MM.1S (cell line): ENCODE results near the gene ZBTB42.
"Not testable (repeated sequence)": the region's sequence is repeated elsewhere in the genome, so short reads cannot be mapped to it uniquely, and the experiment has no call there.

Experiments
- DNase-seq: peaks from one replicate; pipeline ENCODE4 v3.0.0-alpha.2; 2015
- H2AFZ ChIP-seq: fragments of 300-600 bp; sonication (generic); 2 replicates; pipeline ENCODE4 v1.6.0; 2016; ENCODE audit warnings: antibody characterized with exemption, low read length
- H3F3A ChIP-seq: fragments of 300-600 bp; sonication (generic); 2 replicates; pipeline ENCODE4 v1.6.1; 2016; ENCODE audit warnings: mild to moderate bottlenecking, antibody characterized with exemption, low read length, moderate library complexity, mixed read lengths; ENCODE audit not compliant: insufficient read depth
- H3K27ac ChIP-seq: fragments of 300-600 bp; sonication (generic); 2 replicates; pipeline ENCODE4 v1.5.1; 2016; ENCODE audit warnings: mild to moderate bottlenecking, low read length
- H3K27me3 ChIP-seq: fragments of 300-600 bp; sonication (generic); replicated peaks from 2 replicates; pipeline ENCODE4 v1.6.0; 2016; ENCODE audit warnings: low read length; ENCODE audit not compliant: insufficient read depth
- H3K36me3 ChIP-seq: fragments of 300-600 bp; sonication (generic); replicated peaks from 2 replicates; pipeline ENCODE4 v1.6.1; 2016; ENCODE audit warnings: mild to moderate bottlenecking, low read length, mixed read lengths; ENCODE audit not compliant: insufficient read depth
- H3K4me1 ChIP-seq: fragments of 300-600 bp; sonication (generic); 2 replicates; pipeline ENCODE4 v1.6.1; 2016; ENCODE audit warnings: low read length, mixed read lengths
- H3K4me2 ChIP-seq: fragments of 300-600 bp; sonication (generic); 2 replicates; pipeline ENCODE4 v1.6.0; 2016; ENCODE audit warnings: low read depth, low read length
- H3K4me3 ChIP-seq: fragments of 300-600 bp; sonication (generic); 2 replicates; pipeline ENCODE4 v1.5.1; 2016; ENCODE audit warnings: low read length, mixed read lengths
- H3K79me2 ChIP-seq: fragments of 300-600 bp; sonication (generic); 2 replicates; pipeline ENCODE4 v1.6.1; 2016; ENCODE audit warnings: mixed run types, low read length, mixed read lengths
- H3K9ac ChIP-seq: fragments of 300-600 bp; sonication (generic); 2 replicates; pipeline ENCODE4 v1.6.1; 2016; ENCODE audit warnings: low read length, mixed read lengths
- H3K9me2 ChIP-seq: fragments of 300-600 bp; sonication (generic); replicated peaks from 2 replicates; pipeline ENCODE4 v1.6.1; 2016; ENCODE audit warnings: mild to moderate bottlenecking, low read length, mixed read lengths; ENCODE audit not compliant: insufficient read depth
- H3K9me3 ChIP-seq: fragments of 300-600 bp; sonication (generic); replicated peaks from 2 replicates; pipeline ENCODE4 v1.6.1; 2016; ENCODE audit warnings: mild to moderate bottlenecking, low read length, mixed read lengths; ENCODE audit not compliant: insufficient read depth
- H4K20me1 ChIP-seq: fragments of 300-600 bp; sonication (generic); 2 replicates; pipeline ENCODE4 v1.6.1; 2016; ENCODE audit warnings: mild to moderate bottlenecking, low read length, moderate library complexity, mixed read lengths; ENCODE audit not compliant: insufficient read depth
- CTCF ChIP-seq: fragments of 300-600 bp; sonication (generic); IDR thresholded peaks from 2 replicates; pipeline ENCODE4 v1.5.1; 2016; ENCODE audit warnings: antibody characterized with exemption, low read length, mixed read lengths
- EZH2 ChIP-seq: fragments of 300-600 bp; sonication (generic); optimal IDR thresholded peaks from 2 replicates; pipeline ENCODE3; 2017; ENCODE audit warnings: low read depth, mild to moderate bottlenecking, antibody characterized with exemption, low read length, mixed read lengths
- EZH2phosphoT487 ChIP-seq: fragments of 300-600 bp; sonication (generic); IDR thresholded peaks from 2 replicates; pipeline ENCODE4 v1.6.1; 2018; ENCODE audit warnings: antibody characterized with exemption, low read length

ZBTB42 gene

DNA sequence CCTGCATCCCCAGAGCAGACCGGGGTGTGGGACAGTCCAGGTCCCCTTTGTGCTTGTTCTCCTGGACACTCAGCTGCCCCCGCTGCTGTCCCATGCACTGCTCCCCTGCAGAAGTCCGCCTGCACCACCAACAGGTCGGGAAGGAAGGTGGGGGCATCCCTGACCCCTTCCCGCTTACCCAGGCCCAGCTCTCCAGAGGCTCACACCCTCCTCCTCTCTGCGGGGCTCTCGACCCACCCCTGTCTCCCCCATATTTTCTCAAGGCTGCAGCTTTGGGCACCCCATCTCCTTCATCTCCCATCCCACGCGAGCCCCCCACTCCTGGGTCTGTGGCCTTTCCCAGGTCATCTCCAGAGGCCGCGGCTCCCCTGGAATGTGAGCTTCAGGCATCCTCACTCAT lies 9.4 kb downstream of the ZBTB42 start:
- no peaks in the 10 kb centered on the region for H3K9me2 ChIP-seq
- H3K27me3 ChIP-seq: no peaks in the 10 kb centered on the region
- H3F3A ChIP-seq: no peaks in the 10 kb centered on the region
- no peak overlapping the region for H3K9ac ChIP-seq
- no peak overlapping the region for H2AFZ ChIP-seq
- H3K27ac ChIP-seq: no peak overlapping the region
- no peaks in the 10 kb centered on the region for H4K20me1 ChIP-seq
- no peaks in the 10 kb centered on the region for H3K9me3 ChIP-seq
- no peak overlapping the region for H3K4me2 ChIP-seq
- no peaks in the 10 kb centered on the region for H3K36me3 ChIP-seq
- no peaks in the 10 kb centered on the region for H3K79me2 ChIP-seq
- no peaks in the 10 kb centered on the region for H3K4me1 ChIP-seq
- TF ChIP-seq EZH2phosphoT487: no peak
- no peak for TF ChIP-seq EZH2
- TF ChIP-seq CTCF: no peak
- no peak for DNase-seq
- no peak overlapping the region for H3K4me3 ChIP-seq

GRCh38 chr14:104813286-104813685 lies 12.4 kb downstream of the ZBTB42 start:
- no peak for DNase-seq
- Histone ChIP-seq H2AFZ (no peak overlapping the region), H4K20me1 (no peaks in the 10 kb centered on the region), H3K4me2 (no peak overlapping the region), H3K9me2 (no peaks in the 10 kb centered on the region), H3K79me2 (no peaks in the 10 kb centered on the region), H3K4me1 (no peaks in the 10 kb centered on the region), H3K9ac (no peak overlapping the region), H3K27me3 (no peaks in the 10 kb centered on the region), H3F3A (no peaks in the 10 kb centered on the region), H3K9me3 (no peaks in the 10 kb centered on the region), H3K27ac (no peak overlapping the region), H3K4me3 (no peak overlapping the region), H3K36me3 (no peaks in the 10 kb centered on the region)
- no peak for TF ChIP-seq EZH2
- TF ChIP-seq CTCF: no peak
- no peak for TF ChIP-seq EZH2phosphoT487

GRCh38 chr14:104814701-104815100 lies 13.8 kb downstream of the ZBTB42 start:
- H3K79me2 ChIP-seq, H3K4me3 ChIP-seq, H3K27ac ChIP-seq, DNase-seq, H3K9me3 ChIP-seq, H3F3A ChIP-seq, H3K36me3 ChIP-seq, H3K9me2 ChIP-seq, H2AFZ ChIP-seq, H4K20me1 ChIP-seq, H3K9ac ChIP-seq, H3K4me1 ChIP-seq, H3K27me3 ChIP-seq, H3K4me2 ChIP-seq: not testable (repeated sequence)

GRCh38 chr14:104816616-104816884 lies 15.6 kb downstream of the ZBTB42 start:
- peak overlapping the region; percentile 77 for H3K9ac ChIP-seq
- H3K79me2 ChIP-seq: no peaks in the 10 kb centered on the region
- H3K9me3 ChIP-seq: no peaks in the 10 kb centered on the region
- DNase-seq: no peak
- H3K27ac ChIP-seq: no peak overlapping the region
- peak overlapping the region; percentile 80 for H2AFZ ChIP-seq
- H3F3A ChIP-seq: no peaks in the 10 kb centered on the region
- no peaks in the 10 kb centered on the region for H3K4me1 ChIP-seq
- TF ChIP-seq CTCF: no peak
- TF ChIP-seq EZH2: no peak
- no peak for TF ChIP-seq EZH2phosphoT487
- no peaks in the 10 kb centered on the region for H3K9me2 ChIP-seq
- H4K20me1 ChIP-seq: no peaks in the 10 kb centered on the region
- H3K27me3 ChIP-seq: no peaks in the 10 kb centered on the region
- peak overlapping the region; percentile 72 for H3K4me3 ChIP-seq
- peak overlapping the region; percentile 82 for H3K4me2 ChIP-seq
- no peaks in the 10 kb centered on the region for H3K36me3 ChIP-seq
